AG04449 (cell line): Measurements from ENCODE around the gene EPSTI1.
"Not testable (repeated sequence)": the region's sequence is repeated elsewhere in the genome, so short reads cannot be mapped to it uniquely, and the experiment has no call there.

Experiments
- CTCF ChIA-PET: fragments of 350-600 bp; formaldehyde crosslinking; extraction: SDS; loops from one replicate; lab custom pipeline; 2021; ENCODE audit warnings: antibody characterized with exemption; lab: Yijun Ruan, JAX
- POLR2A ChIA-PET: fragments of 400-600, 350-600 bp; formaldehyde crosslinking; extraction: SDS; loops from one replicate; lab custom pipeline; 2020; ENCODE audit warnings: antibody characterized with exemption, inconsistent platforms; lab: Yijun Ruan, JAX
- DNase-seq: peaks from one replicate; pipeline ENCODE4 v3.0.0-alpha.2; 2010; ENCODE audit warnings: low read depth, low spot score
- H3K4me3 ChIP-seq: 2 replicates; pipeline ENCODE4 v1.5.1; 2011; ENCODE audit warnings: low read depth, mild to moderate bottlenecking, control low read depth, low read length
- CTCF ChIP-seq: IDR thresholded peaks from one replicate; pipeline ENCODE4 v1.5.1; 2011; ENCODE audit warnings: mild to moderate bottlenecking, moderate library complexity, low read length, control low read depth, inconsistent platforms; ENCODE audit not compliant: insufficient read depth; ENCODE audit errors: missing control alignments

EPSTI1 gene

DNA sequence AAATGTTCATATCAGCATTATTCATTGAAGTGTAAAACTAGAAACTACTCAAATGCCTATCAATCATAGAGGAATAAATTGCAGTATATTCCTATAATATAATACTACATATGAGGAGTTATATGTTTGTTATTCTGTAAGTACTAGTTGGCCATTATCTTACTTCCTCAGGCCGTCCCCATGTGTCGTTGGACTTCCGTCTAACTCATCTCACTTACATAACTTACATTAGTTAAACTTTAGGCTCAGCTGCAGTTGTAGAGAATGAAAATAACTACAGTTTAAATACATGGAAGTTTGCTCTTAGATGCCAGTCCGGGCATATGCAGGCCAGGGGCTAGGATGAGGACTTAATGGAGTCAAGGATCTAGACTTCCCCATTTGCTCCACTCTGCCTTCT is 8.6 kb upstream of the EPSTI1 start:
- CTCF ChIA-PET = no interaction called here

DNA sequence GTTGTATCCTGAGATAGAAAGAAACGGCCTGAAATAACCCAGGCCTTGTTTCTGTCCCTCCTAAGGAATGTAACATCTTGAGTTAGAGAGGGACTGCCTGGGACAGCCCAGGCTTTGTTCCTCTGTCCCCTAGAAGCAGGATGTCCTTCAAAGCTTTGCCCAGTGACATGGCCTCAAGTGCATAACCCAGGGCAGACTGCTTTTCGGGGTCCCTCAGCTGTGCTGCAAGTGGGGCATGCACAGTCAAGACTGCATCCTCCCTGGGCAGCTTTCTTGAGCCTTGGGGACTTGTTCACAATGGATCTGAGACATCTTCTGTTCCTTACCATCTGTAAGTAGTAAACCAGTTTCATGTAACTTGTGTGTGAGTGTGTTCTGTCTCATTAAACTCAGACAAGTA is 7.5 kb upstream of the EPSTI1 start:
- POLR2A ChIA-PET = no interaction called here
- no peak for DNase-seq
- no peak for TF ChIP-seq CTCF
- H3K4me3 ChIP-seq = no peak overlapping the region
- CTCF ChIA-PET = no interaction called here

More for the DNA sequence above, 8.6 kb upstream of the EPSTI1 start:
- H3K4me3 ChIP-seq = no peak overlapping the region
- POLR2A ChIA-PET = no interaction called here
- no peak for DNase-seq
- TF ChIP-seq CTCF = no peak

DNA sequence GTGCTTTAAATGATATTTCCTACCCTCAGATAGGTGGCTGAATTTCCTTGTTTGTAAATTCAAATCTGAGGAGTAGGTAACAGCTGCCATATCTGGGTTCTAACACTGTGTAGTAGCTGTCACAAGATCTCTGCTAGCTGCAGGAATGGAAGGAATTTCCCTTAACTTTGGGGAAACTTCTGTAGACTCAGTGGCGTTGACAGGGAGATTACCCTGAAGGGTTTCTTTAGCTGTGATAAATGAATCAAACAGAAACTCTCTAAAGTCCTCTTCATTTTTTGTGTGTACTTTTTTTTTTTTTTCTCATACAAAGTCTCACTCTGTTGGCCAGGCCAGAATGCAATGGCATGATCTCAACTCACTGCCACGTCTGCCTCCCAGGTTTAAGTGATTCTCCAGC is 5.3 kb upstream of the EPSTI1 start:
- ChIA-PET POLR2A (interaction anchor here (0.7 to 1.7 kb wide), 3 partner anchors 12 to 60 kb away, joined by 3 to 5 read pairs (median 4); no protein-coding TSS in a partner anchor), CTCF (interaction anchor here (0.7 to 1.9 kb wide), 6 partner anchors 9 to 401 kb away, joined by 3 to 6 read pairs (median 4); no protein-coding TSS in a partner anchor)
- TF ChIP-seq CTCF = no peak
- no peak overlapping the region for H3K4me3 ChIP-seq
- DNase-seq = no peak

DNA sequence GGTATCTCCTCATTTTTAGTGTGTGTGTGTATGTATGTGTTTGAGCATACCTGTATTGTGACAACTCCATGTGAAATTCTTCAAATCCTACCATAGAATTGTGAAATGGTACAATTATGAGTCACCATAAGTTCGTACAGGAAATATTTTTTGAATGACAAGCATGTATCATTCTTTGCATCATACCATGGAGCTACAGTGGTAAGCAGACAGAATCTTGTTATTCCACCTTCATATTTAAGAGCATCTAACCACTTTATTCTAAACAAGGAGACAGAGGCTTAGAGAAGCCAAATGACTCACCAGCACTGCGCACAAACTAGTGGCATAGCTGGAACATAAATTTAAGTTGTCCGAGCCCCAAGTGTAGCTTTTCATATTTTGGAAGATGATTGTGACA is 4.5 kb upstream of the EPSTI1 start:
- TF ChIP-seq CTCF = no peak
- POLR2A ChIA-PET = interaction anchor here (0.6 to 1.7 kb wide), 6 partner anchors 10 to 249 kb away, joined by 3 to 5 read pairs (median 4); no protein-coding TSS in a partner anchor
- no peak overlapping the region for H3K4me3 ChIP-seq
- DNase-seq = peak; percentile 98
- CTCF ChIA-PET = interaction anchor here (0.7 to 1.9 kb wide), 4 partner anchors 10 to 401 kb away, joined by 3 to 6 read pairs (median 6); no protein-coding TSS in a partner anchor

DNA sequence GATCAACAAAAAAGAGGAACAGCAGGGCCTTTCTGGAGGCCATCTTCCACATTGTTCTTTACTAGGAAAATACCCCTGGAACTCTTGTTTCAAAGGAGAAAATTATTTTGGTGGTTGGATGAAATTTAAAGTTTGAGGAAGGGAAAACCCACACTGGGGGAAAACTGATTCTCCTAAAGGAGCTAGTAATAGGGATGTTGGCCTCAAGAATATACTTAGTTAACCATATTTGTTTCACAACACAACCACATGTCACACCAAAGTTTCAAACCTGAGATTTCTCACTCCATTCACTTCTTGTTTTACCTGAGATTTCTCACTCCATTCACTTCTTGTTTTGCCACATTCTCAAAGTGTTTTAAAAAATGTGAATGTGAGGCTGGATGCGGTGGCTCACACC is 2.8 kb upstream of the EPSTI1 start:
- H3K4me3 ChIP-seq = no peak overlapping the region
- POLR2A ChIA-PET = no interaction called here
- CTCF ChIA-PET = interaction anchor here (1.4 to 8.3 kb wide), 2 partner anchors 26 to 29 kb away, joined by 3 to 65 read pairs; partner anchors contain the start of gene DNAJC15
- no peak for DNase-seq
- TF ChIP-seq CTCF = no peak

GRCh38 chr13:42992764-42993122 is 702 bp upstream of the EPSTI1 start:
- H3K4me3 ChIP-seq = no peak overlapping the region
- DNase-seq = no peak
- no peak for TF ChIP-seq CTCF
- POLR2A ChIA-PET = no interaction called here
- CTCF ChIA-PET = interaction anchor here (1.3 to 8.3 kb wide), 3 partner anchors 10 to 24 kb away, joined by 3 to 65 read pairs (median 25); no protein-coding TSS in a partner anchor

GRCh38 chr13:42991233-42991897 is 676 bp downstream of the EPSTI1 start:
- peak overlapping the region; percentile 58 for H3K4me3 ChIP-seq
- CTCF ChIA-PET = interaction anchor here (0.8 to 8.3 kb wide), 6 partner anchors 9 to 823 kb away, joined by 3 to 65 read pairs (median 4); no protein-coding TSS in a partner anchor
- DNase-seq, POLR2A ChIA-PET: not testable (repeated sequence)
